Fibroblast of villous mesenchyme (primary cell): ENCODE data around the gene SPTA1. TPM values are rescaled to one million over a fixed set of nuclear protein-coding genes. Genes with fewer than 3 reads are reported as not detected.
"Not testable (repeated sequence)": the region's sequence is repeated elsewhere in the genome, so short reads cannot be mapped to it uniquely, and the experiment has no call there.

Source experiments
- DNase-seq: peaks from one replicate; pipeline ENCODE4 v3.0.0-alpha.2; 2010; ENCODE audit warnings: low read depth
- H3K4me3 ChIP-seq: 2 replicates; pipeline ENCODE4 v1.5.1; 2011; ENCODE audit warnings: low read depth, mild to moderate bottlenecking, low read length
- CTCF ChIP-seq: IDR thresholded peaks from 2 replicates; pipeline ENCODE4 v1.5.1; 2012; ENCODE audit warnings: low read depth, mild to moderate bottlenecking, low read length; ENCODE audit not compliant: insufficient read depth
- total RNA-seq: library from RNA; depleted of rRNA; stranded (reverse); fragments of >200 nt; gene quantifications from 2 replicates; pipeline ENCODE4 v1.2.3, GENCODE V29; 2012

The SPTA1 gene
- total RNA-seq, 1 donor: not detected

- TF ChIP-seq CTCF: no peak
- H3K4me3 ChIP-seq: no peak overlapping the region
- no peak for DNase-seq
These were observed 2.6 kb upstream of the SPTA1 start for GRCh38 chr1:158689110-158689509.

DNA sequence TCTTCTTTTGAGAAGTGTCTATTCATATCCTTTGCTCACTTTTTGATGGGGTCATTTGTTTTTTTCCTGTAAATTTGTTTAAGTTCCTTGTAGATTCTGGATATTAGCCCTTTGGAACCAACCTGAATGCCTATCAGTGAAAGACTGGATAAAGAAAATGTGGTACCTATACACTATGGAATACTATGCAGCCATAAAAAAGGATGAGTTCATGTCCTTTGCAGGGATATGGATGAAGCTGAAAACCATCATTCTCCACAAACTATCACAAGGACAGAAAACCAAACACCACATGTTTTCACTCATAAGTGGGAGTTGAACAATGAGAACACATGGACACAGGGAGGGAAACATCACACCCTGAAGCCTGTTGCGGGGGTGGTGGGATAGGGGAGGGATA lies 1.8 kb upstream of the SPTA1 start:
- not testable (repeated sequence) for H3K4me3 ChIP-seq, DNase-seq

DNA sequence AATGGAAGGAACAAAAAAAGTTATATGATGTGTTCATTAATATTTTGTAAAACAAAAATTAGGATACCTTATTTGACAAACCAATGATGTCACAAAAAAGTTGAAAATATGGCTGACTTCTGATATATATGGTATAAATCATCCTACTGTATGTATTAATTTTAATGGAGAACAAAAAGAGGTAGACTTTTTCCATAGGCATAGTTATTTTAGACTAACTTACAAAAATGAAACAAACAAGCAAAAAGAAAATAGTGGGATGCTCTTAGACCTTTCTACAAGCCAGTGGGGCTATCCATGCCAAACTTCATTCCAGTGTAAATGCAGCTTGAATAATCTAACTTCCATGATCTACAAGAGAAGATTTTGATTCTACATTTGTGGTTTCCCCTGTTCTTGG lies 522 bp upstream of the SPTA1 start:
- TF ChIP-seq CTCF: no peak
- no peak overlapping the region for H3K4me3 ChIP-seq
- no peak for DNase-seq

GRCh38 chr1:158685085-158685484 lies 1.4 kb downstream of the SPTA1 start:
- no peak for TF ChIP-seq CTCF
- no peak for DNase-seq
- no peak overlapping the region for H3K4me3 ChIP-seq

DNA sequence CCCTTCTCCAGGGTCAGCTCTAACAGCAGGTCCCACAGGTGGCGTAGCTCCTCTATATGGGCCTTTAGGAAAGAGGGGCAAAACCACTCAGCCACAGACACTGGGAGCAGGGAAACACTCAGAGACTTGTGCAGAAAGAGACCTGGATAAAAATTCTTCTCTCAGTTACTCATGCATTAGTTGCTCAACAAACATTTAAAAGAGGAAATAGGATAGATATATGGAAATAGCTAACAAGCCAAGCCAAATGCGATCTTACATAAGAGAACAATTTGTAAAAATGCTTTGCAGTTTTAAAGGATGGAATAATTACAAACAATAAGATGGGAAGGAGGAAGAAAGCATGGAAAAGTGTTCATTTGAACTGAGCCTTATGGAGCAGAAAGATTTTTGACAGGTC lies 4.9 kb downstream of the SPTA1 start:
- DNase-seq: no peak
- no peak for TF ChIP-seq CTCF

GRCh38 chr1:158679289-158679688 lies 7.2 kb downstream of the SPTA1 start:
- no peak for DNase-seq
- no peak for TF ChIP-seq CTCF
- no peak overlapping the region for H3K4me3 ChIP-seq

More for the DNA sequence above, 4.9 kb downstream of the SPTA1 start:
- no peak overlapping the region for H3K4me3 ChIP-seq

- TF ChIP-seq CTCF: no peak
- DNase-seq: no peak
These were observed 10.8 kb downstream of the SPTA1 start for GRCh38 chr1:158675563-158676323.

More at GRCh38 chr1:158675563-158676323, 10.8 kb downstream of the SPTA1 start:
- H3K4me3 ChIP-seq: no peak overlapping the region
